IMR-90 (cell line): ENCODE results near the gene FBXL13.

Experiments
- POLR2A ChIP-seq: IDR thresholded peaks from 2 replicates; pipeline ENCODE4 v1.6.1; 2012; ENCODE audit warnings: mild to moderate bottlenecking, low read depth, low read length
- TF ChIP-seq, protein P1 (sequence below): conservative IDR thresholded peaks from 2 replicates; pipeline ENCODE4 v1.5.1; 2012; ENCODE audit warnings: mild to moderate bottlenecking, low read depth, low read length, improper control_type of control experiment

GRCh38 chr7:102817616-102818573 lies 256.7 kb downstream of the FBXL13 start:
- TF ChIP-seq, protein P1, sequence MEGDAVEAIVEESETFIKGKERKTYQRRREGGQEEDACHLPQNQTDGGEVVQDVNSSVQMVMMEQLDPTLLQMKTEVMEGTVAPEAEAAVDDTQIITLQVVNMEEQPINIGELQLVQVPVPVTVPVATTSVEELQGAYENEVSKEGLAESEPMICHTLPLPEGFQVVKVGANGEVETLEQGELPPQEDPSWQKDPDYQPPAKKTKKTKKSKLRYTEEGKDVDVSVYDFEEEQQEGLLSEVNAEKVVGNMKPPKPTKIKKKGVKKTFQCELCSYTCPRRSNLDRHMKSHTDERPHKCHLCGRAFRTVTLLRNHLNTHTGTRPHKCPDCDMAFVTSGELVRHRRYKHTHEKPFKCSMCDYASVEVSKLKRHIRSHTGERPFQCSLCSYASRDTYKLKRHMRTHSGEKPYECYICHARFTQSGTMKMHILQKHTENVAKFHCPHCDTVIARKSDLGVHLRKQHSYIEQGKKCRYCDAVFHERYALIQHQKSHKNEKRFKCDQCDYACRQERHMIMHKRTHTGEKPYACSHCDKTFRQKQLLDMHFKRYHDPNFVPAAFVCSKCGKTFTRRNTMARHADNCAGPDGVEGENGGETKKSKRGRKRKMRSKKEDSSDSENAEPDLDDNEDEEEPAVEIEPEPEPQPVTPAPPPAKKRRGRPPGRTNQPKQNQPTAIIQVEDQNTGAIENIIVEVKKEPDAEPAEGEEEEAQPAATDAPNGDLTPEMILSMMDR = no peak
- TF ChIP-seq POLR2A = no peak
